Measurements from ENCODE around the gene TMEM154. TPM values are rescaled to one million over a fixed set of nuclear protein-coding genes. Genes with fewer than 3 reads are reported as not detected.

Gene TMEM154
- total and polyA plus RNA-seq, 11 donors, result 0.27 to 8.0 (median 1.6) TPM

DNA sequence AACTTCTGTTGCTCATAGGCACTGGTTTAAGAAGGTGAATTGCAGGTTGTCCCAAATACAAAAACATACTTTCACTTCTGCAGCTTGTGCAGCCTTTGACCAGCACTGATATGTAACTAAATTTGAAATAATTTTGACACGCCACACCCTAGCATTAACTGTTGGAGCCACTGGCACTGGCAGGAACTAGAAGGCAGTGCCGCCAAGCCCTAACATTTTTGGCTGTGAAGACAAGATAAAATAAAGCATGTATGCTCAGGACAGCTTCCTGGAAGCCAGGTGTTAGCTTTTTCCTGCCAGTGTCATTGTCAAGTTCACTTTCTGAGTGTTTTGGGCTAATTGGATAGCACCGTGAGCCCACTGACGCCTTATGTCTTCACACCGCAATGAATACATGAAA, 78.6 kb downstream of the TMEM154 start:
- ATAC-seq, result no peak
- WGBS, 4 donors, result 69 to 82% (median 78%) methylated on average over 5 of the region's 5 CpGs
- no peak for DNase-seq
- no peaks in the 10 kb centered on the region for H3K27me3 ChIP-seq
- no peaks in the 10 kb centered on the region for H3K9me3 ChIP-seq
- H3K4me3 ChIP-seq, result no peak overlapping the region
- no peak overlapping the region for H3K27ac ChIP-seq
- no peaks in the 10 kb centered on the region for H3K36me3 ChIP-seq
- no peak for TF ChIP-seq POLR2A (IDR thresholded peaks at IDR 0.05)
- TF ChIP-seq, protein P1, sequence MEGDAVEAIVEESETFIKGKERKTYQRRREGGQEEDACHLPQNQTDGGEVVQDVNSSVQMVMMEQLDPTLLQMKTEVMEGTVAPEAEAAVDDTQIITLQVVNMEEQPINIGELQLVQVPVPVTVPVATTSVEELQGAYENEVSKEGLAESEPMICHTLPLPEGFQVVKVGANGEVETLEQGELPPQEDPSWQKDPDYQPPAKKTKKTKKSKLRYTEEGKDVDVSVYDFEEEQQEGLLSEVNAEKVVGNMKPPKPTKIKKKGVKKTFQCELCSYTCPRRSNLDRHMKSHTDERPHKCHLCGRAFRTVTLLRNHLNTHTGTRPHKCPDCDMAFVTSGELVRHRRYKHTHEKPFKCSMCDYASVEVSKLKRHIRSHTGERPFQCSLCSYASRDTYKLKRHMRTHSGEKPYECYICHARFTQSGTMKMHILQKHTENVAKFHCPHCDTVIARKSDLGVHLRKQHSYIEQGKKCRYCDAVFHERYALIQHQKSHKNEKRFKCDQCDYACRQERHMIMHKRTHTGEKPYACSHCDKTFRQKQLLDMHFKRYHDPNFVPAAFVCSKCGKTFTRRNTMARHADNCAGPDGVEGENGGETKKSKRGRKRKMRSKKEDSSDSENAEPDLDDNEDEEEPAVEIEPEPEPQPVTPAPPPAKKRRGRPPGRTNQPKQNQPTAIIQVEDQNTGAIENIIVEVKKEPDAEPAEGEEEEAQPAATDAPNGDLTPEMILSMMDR (IDR thresholded peaks at IDR 0.05), result no peak
- intact Hi-C loops (cut with DNase I), result no loop called here
- peaks cover 0 to 4% (median 0%) of the 10 kb centered on the region in 12 donors for H3K4me1 ChIP-seq

DNA sequence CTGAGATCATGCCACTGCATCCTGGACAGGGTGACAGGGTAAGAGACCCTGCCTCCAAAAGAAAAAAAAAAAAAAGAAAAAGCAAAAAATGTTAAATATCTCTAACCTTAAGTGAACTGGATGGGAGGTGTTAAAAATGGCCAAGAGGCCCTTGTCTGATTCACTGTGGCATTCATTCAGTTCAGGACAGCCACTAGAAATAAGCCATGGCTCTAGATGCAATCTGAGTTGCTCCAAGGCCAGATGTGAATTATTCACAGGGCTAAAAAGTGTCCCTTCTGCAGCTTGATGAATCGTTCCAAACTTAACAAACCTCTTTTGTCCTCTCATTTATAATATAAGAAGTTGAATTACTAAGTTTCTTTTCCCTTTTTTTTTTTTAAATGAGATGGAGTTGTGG, 80.2 kb downstream of the TMEM154 start:
- H3K4me1 ChIP-seq, result no peaks in the 10 kb centered on the region
- TF ChIP-seq, protein P1 (IDR thresholded peaks at IDR 0.05), result no peak
- no peak for TF ChIP-seq POLR2A (IDR thresholded peaks at IDR 0.05)
- WGBS, 4 donors, result 63 to 71% (median 70%) methylated on average over 1 of the region's 1 CpG
- no peaks in the 10 kb centered on the region for H3K9me3 ChIP-seq
- no peak for ATAC-seq
- intact Hi-C loops (cut with DNase I), result no loop called here
- no peak for DNase-seq
- no peaks in the 10 kb centered on the region for H3K36me3 ChIP-seq
- no peak overlapping the region for H3K27ac ChIP-seq
- H3K4me3 ChIP-seq, result no peak overlapping the region
- no peaks in the 10 kb centered on the region for H3K27me3 ChIP-seq

DNA sequence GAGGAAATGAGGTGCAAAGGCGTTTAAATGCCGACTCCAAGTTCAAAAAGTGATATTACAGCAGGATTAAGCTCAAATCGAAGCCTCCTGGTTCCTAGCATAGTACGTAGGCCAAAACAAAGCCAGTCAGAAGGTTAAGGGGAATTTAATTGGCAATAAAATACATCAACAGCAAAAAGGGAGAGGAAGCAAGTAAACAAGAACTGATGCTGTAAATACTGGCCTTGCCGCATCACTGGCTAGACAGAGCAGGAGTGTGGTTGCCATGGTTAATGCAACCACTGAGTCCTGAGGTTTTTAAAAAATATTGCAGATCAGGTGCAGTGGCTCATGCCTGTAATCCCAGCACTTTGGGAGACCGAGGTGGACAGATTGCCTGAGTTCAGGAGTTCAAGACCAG, 80.7 kb downstream of the TMEM154 start:
- no peak for DNase-seq
- ATAC-seq, result no peak
- no peak overlapping the region for H3K27ac ChIP-seq
- no peaks in the 10 kb centered on the region for H3K36me3 ChIP-seq
- H3K27me3 ChIP-seq, result no peaks in the 10 kb centered on the region
- H3K4me1 ChIP-seq, result no peaks in the 10 kb centered on the region
- H3K9me3 ChIP-seq, result no peaks in the 10 kb centered on the region
- 74 to 91% (median 77%) methylated on average over 6 of the region's 6 CpGs for WGBS, 4 donors
- TF ChIP-seq POLR2A (IDR thresholded peaks at IDR 0.05), result no peak
- TF ChIP-seq, protein P1 (IDR thresholded peaks at IDR 0.05), result no peak
- intact Hi-C loops (cut with DNase I), result no loop called here
- H3K4me3 ChIP-seq, result no peak overlapping the region

DNA sequence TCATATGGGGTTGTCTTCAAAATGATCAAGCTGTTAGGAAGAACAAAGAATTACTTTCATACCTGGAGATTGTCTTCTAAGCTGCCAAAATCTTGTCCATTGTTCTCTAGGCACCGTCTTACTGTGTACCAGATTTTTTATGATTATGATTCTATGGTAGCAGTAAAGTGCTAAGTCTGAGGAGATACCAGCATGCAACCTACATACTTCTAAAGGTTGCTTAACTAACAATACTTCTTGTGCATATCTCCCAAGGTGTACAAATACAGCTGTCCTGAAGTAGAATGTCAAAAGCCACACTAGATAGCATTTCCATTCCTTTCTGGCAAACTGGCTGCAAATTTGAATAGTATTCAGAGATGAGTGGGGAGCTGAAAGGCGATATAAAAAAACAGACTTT, 81.3 kb downstream of the TMEM154 start:
- 78 to 88% (median 84%) methylated on average over 2 of the region's 2 CpGs for WGBS, 4 donors
- no peaks in the 10 kb centered on the region for H3K27me3 ChIP-seq
- intact Hi-C loops (cut with DNase I), result no loop called here
- DNase-seq (no peak), ATAC-seq (no peak)
- H3K9me3 ChIP-seq, result no peaks in the 10 kb centered on the region
- H3K36me3 ChIP-seq, result no peaks in the 10 kb centered on the region
- H3K27ac ChIP-seq, result no peak overlapping the region
- TF ChIP-seq, protein P1 (IDR thresholded peaks at IDR 0.05), result no peak
- no peak for TF ChIP-seq POLR2A (IDR thresholded peaks at IDR 0.05)
- no peak overlapping the region for H3K4me3 ChIP-seq
- H3K4me1 ChIP-seq, result no peaks in the 10 kb centered on the region
